ENCODE results near the gene KRTAP9-9.
A peak's percentile ranks its signal among the peaks of the same experiment; 100 is the strongest.
"Not testable (repeated sequence)": the region's sequence is repeated elsewhere in the genome, so short reads cannot be mapped to it uniquely, and the experiment has no call there.

The KRTAP9-9 gene

DNA sequence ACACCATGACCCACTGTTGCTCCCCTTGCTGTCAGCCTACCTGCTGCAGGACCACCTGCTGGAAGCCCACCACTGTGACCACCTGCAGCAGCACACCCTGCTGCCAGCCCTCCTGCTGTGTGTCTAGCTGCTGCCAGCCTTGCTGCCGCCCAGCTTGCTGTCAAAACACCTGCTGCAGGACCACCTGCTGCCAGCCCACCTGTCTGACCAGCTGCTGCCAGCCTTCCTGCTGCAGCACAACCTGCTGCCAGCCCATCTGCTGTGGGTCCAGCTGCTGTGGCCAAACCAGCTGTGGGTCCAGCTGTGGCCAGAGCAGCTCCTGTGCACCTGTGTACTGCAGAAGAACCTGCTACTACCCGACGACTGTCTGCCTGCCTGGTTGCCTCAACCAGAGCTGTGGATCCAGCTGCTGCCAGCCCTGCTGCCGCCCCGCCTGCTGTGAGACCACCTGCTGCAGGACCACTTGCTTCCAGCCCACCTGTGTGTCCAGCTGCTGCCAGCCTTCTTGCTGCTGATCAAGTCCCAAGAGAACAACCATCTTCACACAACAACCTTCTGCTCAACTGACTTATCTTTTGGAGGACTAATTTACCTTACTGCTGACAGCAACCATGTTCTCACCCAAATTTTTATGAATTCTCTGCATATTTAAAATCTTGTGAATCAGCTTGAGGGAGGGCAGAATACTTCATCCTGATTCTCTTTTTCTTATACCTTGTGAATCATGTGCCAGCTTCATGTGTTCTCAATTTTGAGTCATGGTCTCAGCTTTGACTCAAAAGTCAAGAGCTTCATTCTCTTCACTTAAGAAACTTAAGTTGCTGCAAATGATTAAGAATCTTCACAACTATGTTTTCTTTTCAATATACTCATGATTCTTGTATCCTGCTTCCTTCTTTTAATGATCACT is at the start of gene KRTAP9-9:
KRTAP9-9 (plus strand) TSS at position 4 of the 910 bp plus-strand sequence.
- H3K9ac ChIP-seq (ENCODE audit: insufficient read length); H3K9me3 ChIP-seq (ENCODE audit: low read depth, low read length); H3K4me3 ChIP-seq; DNase-seq (ENCODE audit: low read depth, low spot score); H3K27ac ChIP-seq; H3K36me3 ChIP-seq (ENCODE audit: insufficient read depth, low read length): not testable (repeated sequence)

DNA sequence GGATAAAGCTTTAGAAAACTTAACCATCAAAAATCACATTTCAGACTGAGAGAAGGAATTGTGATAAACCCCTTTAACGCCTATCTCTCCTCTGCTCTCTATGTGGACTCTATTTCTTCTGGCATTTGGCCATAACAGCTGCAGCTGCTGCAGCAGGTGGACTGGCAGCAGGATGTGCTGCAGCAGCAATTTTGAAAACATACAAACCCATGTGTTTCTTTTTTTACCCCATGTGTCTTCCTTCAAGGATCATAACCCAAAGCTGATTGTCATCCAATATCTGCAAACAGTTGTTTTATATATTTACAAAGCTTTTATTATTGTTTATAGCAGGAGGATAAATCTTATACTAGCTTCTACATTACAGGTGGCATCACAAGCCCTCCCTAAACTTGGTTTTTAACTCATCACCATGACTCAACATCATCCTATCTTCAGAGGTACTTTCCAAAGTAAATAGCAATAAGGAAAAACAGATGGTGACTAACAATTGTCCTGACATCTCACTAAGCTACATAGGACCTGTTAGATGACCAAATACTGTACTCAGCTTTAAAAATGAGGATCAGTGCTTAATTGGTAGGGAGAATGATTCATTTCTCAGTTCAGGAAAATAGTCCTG is 43.2 kb upstream of the KRTAP9-9 start:
- no peak overlapping the region for H3K4me3 ChIP-seq
- H3K9ac ChIP-seq (ENCODE audit: insufficient read length), result no peak overlapping the region
- no peaks in the 10 kb centered on the region for H3K36me3 ChIP-seq (ENCODE audit: insufficient read depth, low read length)
- TF ChIP-seq POLR2AphosphoS5 (IDR thresholded peaks at IDR 0.05; ENCODE audit: borderline replicate concordance, low read depth, low read length) (no peak), EZH2 (IDR thresholded peaks at IDR 0.05) (no peak), FOXP2 (optimal IDR thresholded peaks at IDR 0.05; ENCODE audit: control extremely low read depth, extremely low read length, insufficient read depth) (no peak)
- H3K9me3 ChIP-seq (ENCODE audit: low read depth, low read length), result no peaks in the 10 kb centered on the region
- no peak for DNase-seq (ENCODE audit: low read depth, low spot score)
- H3K27ac ChIP-seq, result no peak overlapping the region

DNA sequence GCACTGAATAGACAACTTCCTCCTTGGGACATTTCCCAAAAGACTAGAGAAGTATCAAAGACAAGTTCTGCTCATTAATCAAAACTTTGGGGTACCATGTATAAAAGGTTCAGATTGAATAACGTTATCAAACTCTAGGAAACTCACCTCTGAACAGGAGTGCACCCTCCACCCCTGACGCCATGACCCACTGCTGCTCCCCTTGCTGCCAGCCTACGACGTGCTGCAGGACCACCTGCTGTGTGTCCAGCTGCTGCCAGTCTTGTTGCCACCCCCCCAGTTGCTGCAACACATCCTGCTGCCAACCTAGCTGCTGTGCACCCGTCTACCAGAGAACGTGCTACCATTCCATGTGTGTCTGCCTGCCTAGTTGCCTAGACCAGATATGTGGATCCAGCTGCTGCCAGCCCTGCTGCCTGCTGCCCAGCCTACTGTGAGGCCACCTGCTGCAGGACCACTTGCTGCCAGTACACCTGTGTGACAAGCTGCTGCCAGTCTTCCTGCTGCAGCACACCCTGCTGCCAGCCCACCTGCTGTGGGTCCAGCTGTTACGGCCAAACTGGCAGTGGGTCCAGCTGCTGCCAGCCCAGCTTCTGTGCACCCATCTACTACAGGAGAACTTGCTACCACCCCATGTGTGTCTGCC is 42.5 kb upstream of the KRTAP9-9 start:
- DNase-seq (ENCODE audit: low read depth, low spot score), result no peak
- no peak for TF ChIP-seq FOXP2 (optimal IDR thresholded peaks at IDR 0.05; ENCODE audit: control extremely low read depth, extremely low read length, insufficient read depth)
- no peak for TF ChIP-seq POLR2AphosphoS5 (IDR thresholded peaks at IDR 0.05; ENCODE audit: borderline replicate concordance, low read depth, low read length)
- no peak overlapping the region for H3K4me3 ChIP-seq
- no peak overlapping the region for H3K27ac ChIP-seq
- H3K9me3 ChIP-seq (ENCODE audit: low read depth, low read length), result no peaks in the 10 kb centered on the region
- no peaks in the 10 kb centered on the region for H3K36me3 ChIP-seq (ENCODE audit: insufficient read depth, low read length)
- H3K9ac ChIP-seq (ENCODE audit: insufficient read length), result no peak overlapping the region

DNA sequence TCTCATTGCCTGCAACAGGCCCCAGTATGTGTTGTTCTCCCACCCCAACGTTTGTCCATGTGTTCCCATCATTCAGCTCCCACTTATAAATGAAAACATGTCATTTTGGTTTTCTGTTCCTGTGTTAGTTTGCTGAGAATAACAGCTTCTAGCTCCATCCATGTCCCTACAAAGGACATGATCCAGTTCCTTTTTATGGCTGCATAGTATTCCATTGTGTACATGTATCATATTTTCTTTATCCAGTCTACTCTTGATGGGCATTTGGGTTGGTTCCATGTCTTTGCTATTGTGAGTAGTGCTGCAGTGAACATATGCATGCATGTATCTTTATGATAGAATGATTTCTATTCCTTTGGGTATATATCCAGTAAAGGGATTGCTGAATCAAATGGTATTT is 39.5 kb upstream of the KRTAP9-9 start:
- no peaks in the 10 kb centered on the region for H3K36me3 ChIP-seq (ENCODE audit: insufficient read depth, low read length)
- no peak overlapping the region for H3K4me3 ChIP-seq
- no peaks in the 10 kb centered on the region for H3K9me3 ChIP-seq (ENCODE audit: low read depth, low read length)
- no peak for DNase-seq (ENCODE audit: low read depth, low spot score)
- no peak overlapping the region for H3K27ac ChIP-seq
- TF ChIP-seq FOXP2 (optimal IDR thresholded peaks at IDR 0.05; ENCODE audit: control extremely low read depth, extremely low read length, insufficient read depth) (no peak), POLR2AphosphoS5 (IDR thresholded peaks at IDR 0.05; ENCODE audit: borderline replicate concordance, low read depth, low read length) (no peak), EZH2 (IDR thresholded peaks at IDR 0.05) (no peak)
- H3K9ac ChIP-seq (ENCODE audit: insufficient read length), result no peak overlapping the region

DNA sequence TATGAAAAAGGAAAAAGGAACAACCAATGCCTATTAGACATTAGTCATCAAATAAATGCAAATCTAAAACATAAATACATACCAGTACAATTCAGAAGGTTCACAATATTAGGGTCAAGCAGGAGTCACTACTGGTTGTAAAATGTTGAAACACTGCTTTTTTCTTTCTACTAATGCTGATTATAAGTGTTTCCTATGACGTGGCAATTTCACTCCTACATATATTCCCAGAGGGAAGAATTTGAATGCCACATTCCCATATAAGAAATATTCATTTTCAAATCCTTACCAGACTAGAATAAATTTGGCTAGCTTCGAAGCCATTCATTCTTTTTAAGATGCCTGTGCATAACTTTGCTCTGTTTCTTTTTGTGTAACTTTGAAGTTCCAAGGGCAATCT is 31.4 kb upstream of the KRTAP9-9 start:
- Histone ChIP-seq H3K27ac (peak overlapping the region; percentile 63), H3K4me3 (no peak overlapping the region), H3K9me3 (ENCODE audit: low read depth, low read length) (no peaks in the 10 kb centered on the region), H3K36me3 (ENCODE audit: insufficient read depth, low read length) (no peaks in the 10 kb centered on the region), H3K9ac (ENCODE audit: insufficient read length) (no peak overlapping the region)
- no peak for TF ChIP-seq POLR2AphosphoS5 (IDR thresholded peaks at IDR 0.05; ENCODE audit: borderline replicate concordance, low read depth, low read length)
- no peak for TF ChIP-seq EZH2 (IDR thresholded peaks at IDR 0.05)
- TF ChIP-seq FOXP2 (optimal IDR thresholded peaks at IDR 0.05; ENCODE audit: control extremely low read depth, extremely low read length, insufficient read depth), result no peak
- DNase-seq (ENCODE audit: low read depth, low spot score), result peak; percentile 39

DNA sequence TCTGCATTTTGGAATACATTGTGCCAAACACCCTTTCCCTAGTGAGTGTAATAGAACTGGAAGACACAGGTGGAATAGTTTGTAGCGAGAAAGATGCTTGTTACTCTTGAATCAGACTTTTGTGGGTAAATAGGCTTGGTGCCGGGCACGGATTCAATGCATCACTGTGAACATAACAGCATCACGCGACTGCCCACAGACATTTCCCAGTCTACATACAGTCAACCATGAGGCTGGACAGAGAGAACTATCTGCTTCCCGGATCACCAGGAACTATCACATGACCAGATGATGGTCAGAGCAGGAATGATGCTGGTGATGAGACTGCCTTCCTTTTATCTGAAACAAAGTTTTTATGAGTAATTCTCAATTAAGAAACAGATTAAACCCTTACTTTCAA is 29.1 kb upstream of the KRTAP9-9 start:
- Histone ChIP-seq H3K9me3 (ENCODE audit: low read depth, low read length) (no peaks in the 10 kb centered on the region), H3K9ac (ENCODE audit: insufficient read length) (no peak overlapping the region), H3K4me3 (no peak overlapping the region), H3K27ac (no peak overlapping the region), H3K36me3 (ENCODE audit: insufficient read depth, low read length) (no peaks in the 10 kb centered on the region)
- DNase-seq (ENCODE audit: low read depth, low spot score), result no peak
- no peak for TF ChIP-seq FOXP2 (optimal IDR thresholded peaks at IDR 0.05; ENCODE audit: control extremely low read depth, extremely low read length, insufficient read depth)
- no peak for TF ChIP-seq EZH2 (IDR thresholded peaks at IDR 0.05)
- TF ChIP-seq POLR2AphosphoS5 (IDR thresholded peaks at IDR 0.05; ENCODE audit: borderline replicate concordance, low read depth, low read length), result no peak

DNA sequence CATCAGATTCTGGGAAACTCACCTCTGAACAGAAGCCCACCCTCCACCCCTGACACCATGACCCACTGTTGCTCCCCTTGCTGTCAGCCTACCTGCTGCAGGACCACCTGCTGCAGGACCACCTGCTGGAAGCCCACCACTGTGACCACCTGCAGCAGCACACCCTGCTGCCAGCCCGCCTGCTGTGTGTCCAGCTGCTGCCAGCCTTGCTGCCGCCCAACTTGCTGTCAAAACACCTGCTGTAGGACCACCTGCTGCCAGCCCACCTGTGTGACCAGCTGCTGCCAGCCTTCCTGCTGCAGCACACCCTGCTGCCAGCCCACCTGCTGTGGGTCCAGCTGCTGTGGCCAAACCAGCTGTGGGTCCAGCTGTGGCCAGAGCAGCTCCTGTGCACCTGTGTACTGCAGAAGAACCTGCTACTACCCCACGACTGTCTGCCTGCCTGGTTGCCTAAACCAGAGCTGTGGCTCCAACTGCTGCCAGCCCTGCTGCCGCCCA is 28.5 kb upstream of the KRTAP9-9 start, which contains the start of gene KRTAP9-2:
KRTAP9-2 (plus strand) TSS at position 51 of the 498 bp plus-strand sequence; CDS start at position 58, 7 bp downstream.
- H3K27ac ChIP-seq, result 0 out of 2 replicates have a peak within 1 kb of the TSS, but pooled peaks have one; percentile 19
- H3K9ac ChIP-seq (ENCODE audit: insufficient read length); DNase-seq (ENCODE audit: low read depth, low spot score); H3K36me3 ChIP-seq (ENCODE audit: insufficient read depth, low read length); H3K9me3 ChIP-seq (ENCODE audit: low read depth, low read length): not testable (repeated sequence)
- peak within 1 kb of the TSS; percentile 19 for H3K4me3 ChIP-seq

DNA sequence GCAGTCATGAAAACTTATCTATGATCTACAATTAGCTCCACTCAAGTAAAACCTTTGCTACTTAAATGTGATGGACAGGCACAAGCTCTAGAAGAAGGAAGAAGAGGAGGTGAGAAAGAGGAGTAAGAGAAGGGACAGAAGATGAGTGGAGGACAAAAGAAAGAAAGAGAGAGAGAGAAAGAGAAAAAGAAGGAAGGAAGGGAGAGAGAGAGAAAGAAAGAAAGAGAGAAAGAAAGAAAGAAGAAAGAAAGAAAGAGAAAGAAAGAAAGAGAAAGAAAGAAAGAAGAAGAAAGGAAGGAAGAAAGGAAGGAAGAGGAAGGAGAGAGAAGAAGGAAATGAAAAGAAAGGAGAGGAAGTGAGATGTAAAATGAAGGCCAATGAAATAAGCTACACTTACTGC is 25.1 kb upstream of the KRTAP9-9 start:
- Histone ChIP-seq H3K36me3 (ENCODE audit: insufficient read depth, low read length) (no peaks in the 10 kb centered on the region), H3K4me3 (no peak overlapping the region), H3K9me3 (ENCODE audit: low read depth, low read length) (no peaks in the 10 kb centered on the region), H3K9ac (ENCODE audit: insufficient read length) (no peak overlapping the region), H3K27ac (no peak overlapping the region)
- no peak for DNase-seq (ENCODE audit: low read depth, low spot score)
- TF ChIP-seq POLR2AphosphoS5 (IDR thresholded peaks at IDR 0.05; ENCODE audit: borderline replicate concordance, low read depth, low read length) (no peak), FOXP2 (optimal IDR thresholded peaks at IDR 0.05; ENCODE audit: control extremely low read depth, extremely low read length, insufficient read depth) (no peak), EZH2 (IDR thresholded peaks at IDR 0.05) (no peak)

Measured in SK-N-MC (cell line).